HG02642 (cell line): Measurements from ENCODE around the gene MYO18A.
"Not testable (repeated sequence)": the region's sequence is repeated elsewhere in the genome, so short reads cannot be mapped to it uniquely, and the experiment has no call there.

Experiments
- ATAC-seq: cut with Tn5 transposase; IDR thresholded peaks from one replicate; pipeline ENCODE4 v1.9.1; 2021; ENCODE audit warnings: mild to moderate bottlenecking; ENCODE audit not compliant: unreplicated experiment, poor library complexity

The MYO18A gene

DNA sequence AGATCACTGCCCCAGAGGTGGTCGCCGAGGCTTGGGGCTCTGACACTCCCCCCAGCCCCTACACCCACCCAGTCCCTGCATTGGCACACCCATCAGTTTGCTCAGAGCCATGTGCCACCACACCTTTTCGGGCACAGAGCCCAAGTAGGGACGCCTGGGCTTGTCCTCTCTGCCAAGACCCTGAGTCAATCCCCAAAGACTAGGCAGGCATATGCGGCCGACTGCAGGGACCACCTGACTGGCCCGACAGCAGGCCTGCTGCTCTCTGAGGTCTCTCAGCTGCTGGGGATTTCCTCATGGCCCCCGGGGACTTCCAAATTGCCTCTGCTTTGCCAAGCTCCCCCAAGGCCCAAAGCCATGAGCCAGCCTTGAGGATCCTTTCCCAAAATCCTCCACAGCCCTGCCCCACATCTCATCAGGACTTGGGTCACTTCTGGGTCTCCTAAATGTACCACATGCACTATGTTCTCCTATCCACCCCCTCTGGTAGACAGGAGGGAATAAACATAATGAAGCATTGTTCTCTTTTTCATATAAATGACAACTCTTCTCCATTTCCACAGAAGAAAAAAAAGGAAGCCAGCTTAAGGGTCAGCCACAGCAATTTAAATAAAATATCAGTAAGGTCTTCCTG, 30.6 kb downstream of the MYO18A start:
- ATAC-seq: no peak

GRCh38 chr17:29148790-29149430, 31.3 kb downstream of the MYO18A start:
- ATAC-seq: peak; percentile 94

DNA sequence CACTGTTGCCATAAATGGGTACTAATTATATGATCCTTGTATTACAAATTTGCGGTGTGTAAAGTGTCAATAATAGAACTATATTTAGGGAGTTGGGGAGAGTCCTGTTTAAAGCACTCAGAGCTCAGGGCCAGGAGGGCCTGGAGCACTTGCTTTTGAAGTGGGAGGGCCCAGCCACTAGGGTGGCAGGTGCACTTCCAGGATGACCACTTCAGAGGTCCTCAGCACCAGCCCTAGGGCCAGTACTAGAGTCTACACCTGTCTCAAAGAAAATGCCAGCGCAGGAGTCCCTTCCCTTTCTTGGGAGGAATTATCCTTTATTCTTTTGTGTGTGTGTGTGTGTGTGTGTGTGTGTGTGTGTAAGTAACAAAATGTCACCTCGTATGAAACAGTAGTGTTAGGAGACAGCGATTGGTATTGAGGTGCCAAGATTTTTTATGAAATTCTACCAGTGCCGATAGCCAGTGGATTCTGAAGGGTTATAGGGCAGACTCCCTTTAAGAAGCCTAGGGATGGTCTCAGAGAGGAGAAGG, 31.9 kb downstream of the MYO18A start:
- ATAC-seq: no peak

GRCh38 chr17:29147682-29148081, 32.5 kb downstream of the MYO18A start:
- ATAC-seq: no peak

DNA sequence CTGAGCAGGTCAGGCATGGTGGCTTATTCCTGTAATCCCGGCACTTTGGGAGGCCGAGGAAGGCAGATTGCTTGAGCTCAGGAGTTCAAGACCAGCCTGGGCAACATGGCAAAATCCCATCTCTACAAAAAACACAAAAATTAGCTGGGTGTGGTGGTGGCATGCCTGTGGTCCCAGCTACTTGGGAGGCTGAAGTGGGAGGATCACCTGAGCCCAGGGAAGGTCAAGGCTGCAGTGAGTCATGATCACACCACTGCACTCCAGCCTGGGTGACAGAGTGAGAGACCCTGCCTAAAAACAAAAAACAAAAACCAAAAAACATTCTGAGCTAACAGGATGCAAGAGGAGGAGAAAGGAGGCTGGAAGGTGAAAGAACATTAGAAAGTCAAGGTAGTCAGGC, 33.0 kb downstream of the MYO18A start:
- ATAC-seq: not testable (repeated sequence)

DNA sequence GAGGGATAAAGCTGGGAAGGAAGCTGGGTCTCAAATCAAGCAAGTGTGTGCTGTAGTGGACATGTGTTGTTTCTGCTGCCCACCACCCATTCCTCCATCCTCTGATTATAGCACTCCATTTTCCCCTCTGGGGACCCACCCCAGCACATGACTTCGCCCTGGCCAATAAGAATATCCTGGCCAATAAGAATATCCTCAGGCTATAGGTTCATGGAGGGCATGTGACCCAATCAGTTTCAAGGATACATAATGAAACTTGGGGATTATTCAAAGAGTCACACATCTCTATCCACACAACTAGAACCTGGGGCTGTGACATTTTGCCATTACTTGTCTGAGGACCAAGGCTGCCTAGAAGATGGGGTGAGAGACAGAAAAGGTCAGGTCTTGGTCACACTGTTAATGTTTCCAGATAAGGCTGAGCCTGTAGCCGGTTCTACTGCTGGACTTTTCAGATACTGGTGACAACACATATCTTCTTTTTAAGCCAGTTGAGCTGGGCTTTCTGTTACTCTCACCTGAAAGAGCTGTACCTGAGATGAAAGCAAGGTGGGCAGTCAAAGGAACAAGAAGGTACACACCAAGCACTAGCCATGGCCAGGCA, 33.7 kb downstream of the MYO18A start:
- ATAC-seq: no peak

DNA sequence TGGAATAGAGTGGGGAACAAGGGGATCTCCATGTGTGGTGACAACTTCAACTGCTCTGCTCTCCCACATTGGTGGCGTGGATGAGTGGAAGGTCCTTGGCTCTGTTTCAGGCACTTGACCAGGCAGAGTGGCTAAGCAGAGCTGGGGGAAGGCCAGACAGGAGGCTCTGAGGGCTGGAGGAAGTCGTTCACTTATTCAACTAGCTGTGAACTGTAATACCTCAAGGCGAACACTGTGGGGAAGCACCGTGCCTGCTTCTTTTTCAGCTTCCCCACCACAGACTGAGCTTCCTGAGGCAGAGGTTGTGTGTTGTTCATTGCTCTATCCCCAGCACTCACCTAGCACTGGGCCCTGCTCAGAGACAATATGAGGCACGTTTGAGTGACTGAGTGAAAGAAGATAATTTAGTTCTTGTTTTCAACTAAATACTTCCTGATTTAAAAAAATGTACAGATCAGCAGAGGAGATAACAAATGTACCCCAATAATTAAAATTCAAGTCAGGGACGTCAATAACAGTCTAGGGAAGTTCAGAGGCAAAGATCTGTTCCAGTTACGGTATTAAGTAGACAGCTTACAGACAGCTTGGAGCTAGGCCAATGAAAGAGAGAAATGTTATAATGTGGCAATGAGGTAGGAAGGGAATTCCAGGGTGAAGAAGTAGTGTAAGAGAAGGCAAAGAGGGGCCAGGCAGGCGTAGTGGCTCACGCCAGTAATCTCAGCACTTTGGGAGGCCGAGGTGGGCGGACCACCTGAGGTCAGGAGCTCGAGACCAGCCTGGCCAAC, 34.7 kb downstream of the MYO18A start:
- peak; percentile 35 for ATAC-seq

GRCh38 chr17:29143894-29144293, 36.3 kb downstream of the MYO18A start:
- no peak for ATAC-seq

DNA sequence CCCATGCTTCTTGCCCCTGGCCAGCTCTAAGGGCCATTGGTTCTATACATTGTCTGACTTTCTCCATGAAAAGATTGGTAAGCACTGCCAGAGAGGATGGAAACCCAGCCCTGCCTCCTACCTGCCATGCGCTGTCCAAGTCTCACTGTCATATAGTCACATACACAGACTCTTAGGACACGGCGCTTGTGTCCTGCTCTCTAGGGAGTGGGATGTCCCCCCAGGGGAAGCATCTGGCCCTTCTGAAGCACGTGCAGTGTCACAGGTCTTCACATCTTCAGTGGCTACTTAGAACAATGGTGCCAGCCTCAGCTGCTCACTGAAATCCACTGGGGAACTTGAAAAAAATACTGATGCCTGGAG, 38.7 kb downstream of the MYO18A start:
- ATAC-seq: no peak

DNA sequence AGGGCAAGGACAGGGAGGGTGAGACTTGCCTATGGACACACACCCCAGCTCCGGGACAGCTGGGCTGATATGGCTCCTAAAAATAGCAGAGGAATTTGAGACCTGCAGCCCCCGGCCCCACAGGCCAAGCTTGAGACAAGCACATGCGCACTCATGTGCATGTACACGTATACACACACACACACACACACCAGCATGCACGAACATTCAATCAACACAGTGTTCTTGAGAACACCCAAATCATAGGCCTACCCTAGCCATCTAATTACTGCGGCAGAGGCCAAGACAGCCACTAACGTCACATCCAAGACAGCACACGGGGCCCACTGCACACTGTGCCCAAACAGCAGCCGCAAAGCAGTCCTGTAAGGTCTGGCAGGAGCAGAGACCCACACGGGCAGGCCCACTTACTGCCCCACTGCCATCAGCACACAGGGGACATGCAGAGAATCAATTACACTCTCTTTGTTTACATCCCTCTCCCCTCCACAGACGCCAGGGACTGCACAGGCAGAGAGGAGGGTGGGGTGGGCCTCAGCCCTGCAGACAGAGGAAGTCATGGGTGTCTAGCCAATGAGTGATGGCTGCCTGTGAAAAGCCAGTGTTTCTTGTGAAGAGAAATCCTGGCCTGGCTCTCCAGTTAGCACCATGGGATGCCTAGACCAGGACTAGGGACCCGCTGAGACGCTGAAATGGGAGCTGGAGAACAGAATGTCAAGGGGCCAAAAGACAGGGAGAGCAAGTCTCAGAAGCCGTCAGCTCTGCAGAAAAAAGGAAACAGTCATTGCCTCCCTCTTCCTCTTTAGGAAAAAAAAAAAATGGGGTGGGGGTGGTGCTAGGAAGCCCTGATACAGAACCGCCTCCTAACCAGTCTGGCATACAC, 39.3 kb downstream of the MYO18A start:
- ATAC-seq: no peak

- ATAC-seq: peak; percentile 49
Observed at GRCh38 chr17:29140051-29140621, 40.1 kb downstream of the MYO18A start.

- ATAC-seq: peak; percentile 40
Observed at GRCh38 chr17:29138971-29139691, 41.1 kb downstream of the MYO18A start.

- ATAC-seq: peak; percentile 33
Observed at GRCh38 chr17:29138184-29138955, 41.8 kb downstream of the MYO18A start.

GRCh38 chr17:29136998-29137730, 43.0 kb downstream of the MYO18A start:
- ATAC-seq: no peak

- no peak for ATAC-seq
Observed at GRCh38 chr17:29135464-29135863, 44.7 kb downstream of the MYO18A start.

- ATAC-seq: no peak
Observed at GRCh38 chr17:29133121-29133713, 47.0 kb downstream of the MYO18A start.
